ENCODE measurements around the gene EXOSC3. TPM values are rescaled to one million over a fixed set of nuclear protein-coding genes. Genes with fewer than 3 reads are reported as not detected.

Gene EXOSC3
- total RNA-seq, 1 donor from 2014 or later, result 76.6 TPM

GRCh38 chr9:37740128-37740527, 44.7 kb downstream of the EXOSC3 start:
- intact Hi-C loops (cut with micrococcal nuclease), result no loop called here

- intact Hi-C loops (cut with micrococcal nuclease), result no loop called here
These were observed 45.6 kb downstream of the EXOSC3 start for GRCh38 chr9:37739222-37739621.

- intact Hi-C loops (cut with micrococcal nuclease), result no loop called here
These were observed 51.9 kb downstream of the EXOSC3 start for GRCh38 chr9:37732952-37733351.

GRCh38 chr9:37732086-37732741, 52.6 kb downstream of the EXOSC3 start:
- intact Hi-C loops (cut with micrococcal nuclease), result no loop called here

- intact Hi-C loops (cut with micrococcal nuclease), result no loop called here
These were observed 54.0 kb downstream of the EXOSC3 start for GRCh38 chr9:37730839-37731238.

- intact Hi-C loops (cut with micrococcal nuclease), result no loop called here
These were observed 54.6 kb downstream of the EXOSC3 start for GRCh38 chr9:37730256-37730655.

Other genes with a start within 250 kb of the EXOSC3 start
- gene FBXO10, start 208.7 kb downstream of the EXOSC3 start, total RNA-seq, result 1.7 and 2.5 TPM in 2 replicates
- gene TOMM5, start 192.5 kb downstream of the EXOSC3 start, total RNA-seq, result 101 and 103 TPM in 2 replicates
- not detected in 2 replicates for gene FRMPD1, start 134.1 kb downstream of the EXOSC3 start, total RNA-seq
- gene TRMT10B, start 31.3 kb downstream of the EXOSC3 start, total RNA-seq, result 13.1 and 14.0 TPM in 2 replicates
- gene DCAF10, start 15.7 kb upstream of the EXOSC3 start, total RNA-seq, result 16.7 and 18.1 TPM in 2 replicates
- 31.3 and 31.9 TPM in 2 replicates for gene SLC25A51, start 119.1 kb upstream of the EXOSC3 start, total RNA-seq

All from T-helper 2 cell treated with Interferon-gamma antibody and Interleukin-4, amounts not matched to agents 100 ng/mL and 5 ng/mL, for 36 hours (primary cell).